ENCODE data around the gene GALNT18.

DNA sequence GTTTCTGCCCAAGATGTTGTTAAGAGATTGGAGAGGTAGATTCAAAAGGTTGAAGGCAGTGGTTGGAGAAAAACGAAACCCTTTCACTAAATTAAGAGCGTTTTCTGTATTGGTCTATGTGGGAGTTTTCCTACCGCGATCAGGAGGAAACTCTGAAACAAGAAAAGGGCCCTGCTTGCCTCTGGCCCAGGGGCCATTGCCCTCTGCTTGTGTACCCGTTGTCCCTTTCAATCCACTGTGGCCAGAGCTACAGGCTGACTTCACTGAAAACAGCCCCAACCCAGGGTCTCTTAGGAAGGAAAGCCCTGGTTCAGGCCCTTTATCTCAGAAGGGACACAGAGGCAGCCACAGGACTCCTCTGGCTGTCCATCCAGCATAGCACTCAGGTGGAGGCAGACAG is 367.8 kb downstream of the GALNT18 start:
- no peak for TF ChIP-seq EZH2 (IDR thresholded peaks at IDR 0.05; ENCODE audit: low read length)
- TF ChIP-seq, protein P1, sequence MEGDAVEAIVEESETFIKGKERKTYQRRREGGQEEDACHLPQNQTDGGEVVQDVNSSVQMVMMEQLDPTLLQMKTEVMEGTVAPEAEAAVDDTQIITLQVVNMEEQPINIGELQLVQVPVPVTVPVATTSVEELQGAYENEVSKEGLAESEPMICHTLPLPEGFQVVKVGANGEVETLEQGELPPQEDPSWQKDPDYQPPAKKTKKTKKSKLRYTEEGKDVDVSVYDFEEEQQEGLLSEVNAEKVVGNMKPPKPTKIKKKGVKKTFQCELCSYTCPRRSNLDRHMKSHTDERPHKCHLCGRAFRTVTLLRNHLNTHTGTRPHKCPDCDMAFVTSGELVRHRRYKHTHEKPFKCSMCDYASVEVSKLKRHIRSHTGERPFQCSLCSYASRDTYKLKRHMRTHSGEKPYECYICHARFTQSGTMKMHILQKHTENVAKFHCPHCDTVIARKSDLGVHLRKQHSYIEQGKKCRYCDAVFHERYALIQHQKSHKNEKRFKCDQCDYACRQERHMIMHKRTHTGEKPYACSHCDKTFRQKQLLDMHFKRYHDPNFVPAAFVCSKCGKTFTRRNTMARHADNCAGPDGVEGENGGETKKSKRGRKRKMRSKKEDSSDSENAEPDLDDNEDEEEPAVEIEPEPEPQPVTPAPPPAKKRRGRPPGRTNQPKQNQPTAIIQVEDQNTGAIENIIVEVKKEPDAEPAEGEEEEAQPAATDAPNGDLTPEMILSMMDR (optimal IDR thresholded peaks at IDR 0.05 in 1 of 3, IDR thresholded peaks at IDR 0.05 in 1 of 3, conservative IDR thresholded peaks at IDR 0.05 in 1 of 3; ENCODE audit: extremely low read depth in 1 of 3, insufficient read depth in 2 of 3, low read length in 3 of 3): no peak

Data from keratinocyte (primary cell).